ENCODE results near the gene DCLK1.

- TF ChIP-seq, protein P1, sequence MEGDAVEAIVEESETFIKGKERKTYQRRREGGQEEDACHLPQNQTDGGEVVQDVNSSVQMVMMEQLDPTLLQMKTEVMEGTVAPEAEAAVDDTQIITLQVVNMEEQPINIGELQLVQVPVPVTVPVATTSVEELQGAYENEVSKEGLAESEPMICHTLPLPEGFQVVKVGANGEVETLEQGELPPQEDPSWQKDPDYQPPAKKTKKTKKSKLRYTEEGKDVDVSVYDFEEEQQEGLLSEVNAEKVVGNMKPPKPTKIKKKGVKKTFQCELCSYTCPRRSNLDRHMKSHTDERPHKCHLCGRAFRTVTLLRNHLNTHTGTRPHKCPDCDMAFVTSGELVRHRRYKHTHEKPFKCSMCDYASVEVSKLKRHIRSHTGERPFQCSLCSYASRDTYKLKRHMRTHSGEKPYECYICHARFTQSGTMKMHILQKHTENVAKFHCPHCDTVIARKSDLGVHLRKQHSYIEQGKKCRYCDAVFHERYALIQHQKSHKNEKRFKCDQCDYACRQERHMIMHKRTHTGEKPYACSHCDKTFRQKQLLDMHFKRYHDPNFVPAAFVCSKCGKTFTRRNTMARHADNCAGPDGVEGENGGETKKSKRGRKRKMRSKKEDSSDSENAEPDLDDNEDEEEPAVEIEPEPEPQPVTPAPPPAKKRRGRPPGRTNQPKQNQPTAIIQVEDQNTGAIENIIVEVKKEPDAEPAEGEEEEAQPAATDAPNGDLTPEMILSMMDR (conservative IDR thresholded peaks at IDR 0.05) = no peak
- TF ChIP-seq EZH2 (IDR thresholded peaks at IDR 0.05; ENCODE audit: low read depth) = no peak
These were observed 256.5 kb downstream of the DCLK1 start for GRCh38 chr13:35874704-35875103.
